ENCODE measurements around the gene RXYLT1.

DNA sequence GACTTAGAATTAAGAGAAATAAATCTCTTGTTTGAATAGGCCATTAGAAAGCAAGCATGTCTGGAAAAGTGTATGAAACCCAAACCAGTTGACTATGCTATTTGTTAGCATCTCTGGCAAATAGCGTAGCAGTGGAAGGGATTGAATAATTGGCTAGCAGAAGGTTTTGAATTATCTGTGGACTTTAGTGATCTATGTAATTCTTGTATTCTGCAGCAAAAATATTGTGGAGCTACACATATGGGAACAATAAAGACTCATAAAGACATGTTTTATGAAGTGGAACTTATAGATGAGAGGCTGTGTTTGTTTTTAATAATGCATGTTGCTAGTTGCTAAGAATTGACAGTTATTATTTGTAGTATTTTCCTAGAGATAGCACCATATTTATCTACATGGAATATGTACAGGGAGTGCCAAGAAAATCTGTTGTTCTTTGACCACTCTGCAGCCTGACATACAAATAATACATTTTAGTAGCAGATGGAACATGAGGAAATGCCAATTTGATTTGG is 69.5 kb downstream of the RXYLT1 start:
- TF ChIP-seq, protein P1, sequence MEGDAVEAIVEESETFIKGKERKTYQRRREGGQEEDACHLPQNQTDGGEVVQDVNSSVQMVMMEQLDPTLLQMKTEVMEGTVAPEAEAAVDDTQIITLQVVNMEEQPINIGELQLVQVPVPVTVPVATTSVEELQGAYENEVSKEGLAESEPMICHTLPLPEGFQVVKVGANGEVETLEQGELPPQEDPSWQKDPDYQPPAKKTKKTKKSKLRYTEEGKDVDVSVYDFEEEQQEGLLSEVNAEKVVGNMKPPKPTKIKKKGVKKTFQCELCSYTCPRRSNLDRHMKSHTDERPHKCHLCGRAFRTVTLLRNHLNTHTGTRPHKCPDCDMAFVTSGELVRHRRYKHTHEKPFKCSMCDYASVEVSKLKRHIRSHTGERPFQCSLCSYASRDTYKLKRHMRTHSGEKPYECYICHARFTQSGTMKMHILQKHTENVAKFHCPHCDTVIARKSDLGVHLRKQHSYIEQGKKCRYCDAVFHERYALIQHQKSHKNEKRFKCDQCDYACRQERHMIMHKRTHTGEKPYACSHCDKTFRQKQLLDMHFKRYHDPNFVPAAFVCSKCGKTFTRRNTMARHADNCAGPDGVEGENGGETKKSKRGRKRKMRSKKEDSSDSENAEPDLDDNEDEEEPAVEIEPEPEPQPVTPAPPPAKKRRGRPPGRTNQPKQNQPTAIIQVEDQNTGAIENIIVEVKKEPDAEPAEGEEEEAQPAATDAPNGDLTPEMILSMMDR (IDR thresholded peaks at IDR 0.05; ENCODE audit: insufficient read depth, low read length, poor library complexity, severe bottlenecking) = no peak
- TF ChIP-seq EZH2phosphoT487 (conservative IDR thresholded peaks at IDR 0.05; ENCODE audit: low read length) = no peak
